Ovary (tissue), 9 donors: ENCODE results near the gene LTBR. TPM values are rescaled to one million over a fixed set of nuclear protein-coding genes. Genes with fewer than 3 reads are reported as not detected.
"Not testable (repeated sequence)": the region's sequence is repeated elsewhere in the genome, so short reads cannot be mapped to it uniquely, and the experiment has no call there.

Experiments
- DNase-seq, 5 donors: peaks; one replicate each; pipeline ENCODE4 v3.0.0-alpha.2; 2019 to 2020
- H3K27ac ChIP-seq, 2 donors: fragments of 200-600 bp; one replicate each; pipeline versions ENCODE4 v1.5.1 to v1.8.0; 2019 to 2022
- H3K27me3 ChIP-seq: fragments of 200-600 bp; one replicate; pipeline ENCODE4 v1.8.0; 2022
- H3K36me3 ChIP-seq: fragments of 200-600 bp; sonication (generic); one replicate; pipeline ENCODE4 v1.5.1; 2019
- H3K4me1 ChIP-seq: one replicate; pipeline ENCODE4 v1.8.1; 2013; ENCODE audit warnings: mild to moderate bottlenecking, moderate library complexity; ENCODE audit not compliant: insufficient read depth
- H3K4me3 ChIP-seq: fragments of 200-600 bp; sonication (generic); one replicate; pipeline ENCODE4 v1.5.1; 2017
- H3K9me3 ChIP-seq, 2 donors: fragments of 200-600 bp in 1 of 2; sonication (generic) in 1 of 2; one replicate each; pipeline versions ENCODE4 v1.5.1 to v1.8.1; 2013 to 2019; ENCODE audit warnings: mild to moderate bottlenecking in 1 of 2, moderate library complexity in 1 of 2
- EP300 ChIP-seq: sonication (generic); formaldehyde crosslinking; IDR thresholded peaks from one replicate; pipeline ENCODE4 v1.6.1; 2017; ENCODE audit warnings: antibody characterized with exemption
- POLR2A ChIP-seq: fragments of 450-650 bp; IDR thresholded peaks from one replicate; pipeline ENCODE4 v1.6.1; 2017; ENCODE audit warnings: antibody characterized with exemption, mild to moderate bottlenecking, moderate library complexity
- WGBS, 3 donors: extraction: QIAGEN DNeasy Blood & Tissue Kit in 1 of 3; methylation state at CpG; one replicate each; pipeline versions ENCODE4 v1.1.5 to v1.1.7; 2013 to 2017; 5-methylcytosine and 5-hydroxymethylcytosine counted together
- intact Hi-C, 4 donors: fragments of 100-400 bp; cut with DNase I; formaldehyde crosslinking; loops; one replicate each; pipeline versions ENCODE4 v1.11.0 to v1.15.1; 2022 to 2023
- polyA plus RNA-seq, 2 donors: library from polyadenylated mRNA; stranded (reverse); fragments of 200-250 nt in 1 of 2; fragments of 350-450 nt in 1 of 2; fragmentation: Illumina TruSeq in 1 of 2; extraction: RNeasy Lipid Tissue Mini Kit (QIAGEN cat#74804) in 1 of 2; gene quantifications; one replicate each; pipeline ENCODE4 v1.2.3, GENCODE V29; 2013 to 2014
- total RNA-seq, 7 donors: library from RNA; depleted of rRNA in 2 of 7; stranded (reverse); fragments of >200 nt in 2 of 7; fragmentation: NEBNext Ultra II Directional in 3 of 7; extraction: Animal tissue kit (Norgen Biotek cat#: 25700) in 3 of 7; gene quantifications; one replicate each; pipeline versions ENCODE4 v1.1.0 to v1.2.4, GENCODE V29; 2016 to 2023
- TF ChIP-seq, protein P1 (sequence below), 3 donors: fragments of 450-650 bp in 2 of 3; fragments of 200-600 bp in 1 of 3; IDR thresholded peaks; one replicate each; pipeline versions ENCODE4 v1.5.1 to v1.8.0; 2016 to 2022; ENCODE audit warnings: antibody characterized with exemption in 3 of 3, mild to moderate bottlenecking in 1 of 3
- donor health status: DM: no; HTN: no; CAD: no; lungs with moderate emphysema.
- donor health status: DM: no; HTN: no; CAD: no.
- donor health status: Bipolar disorder and iron deficiency.
- donor health status: DM: yes; HTN: yes; CAD: no.
- donor health status: DM: no; HTN: no; CAD: no.
- donor health status: DM: yes; HTN: yes; CAD: no.

LTBR gene
- total and polyA plus RNA-seq, 9 donors = 21.9 to 131 (median 75.3) TPM

DNA sequence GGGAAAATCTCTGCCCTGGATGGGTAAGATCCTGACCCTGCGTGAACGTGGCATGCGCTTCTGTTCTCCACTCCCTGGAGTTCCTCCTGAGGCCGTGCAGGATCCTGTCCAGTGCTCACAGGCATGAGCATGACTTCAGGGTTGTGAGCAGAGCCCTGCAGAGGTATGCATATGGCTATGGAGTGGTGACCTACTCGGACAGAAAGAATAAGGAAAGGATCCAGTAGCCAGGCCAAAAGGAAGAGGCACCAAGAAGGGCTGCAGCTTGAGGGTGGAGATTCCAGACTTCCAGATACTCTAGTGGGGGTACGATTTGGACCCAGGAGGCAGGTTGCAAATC, 40.0 kb downstream of the LTBR start:
- intact Hi-C loops = loop anchor here (5.0 kb wide), 4 partner anchors 38 to 113 kb away; partner anchors contain the start of gene GAPDH (in 1 of the 4)
- TF ChIP-seq EP300 (no peak), POLR2A (no peak)
- TF ChIP-seq, protein P1, sequence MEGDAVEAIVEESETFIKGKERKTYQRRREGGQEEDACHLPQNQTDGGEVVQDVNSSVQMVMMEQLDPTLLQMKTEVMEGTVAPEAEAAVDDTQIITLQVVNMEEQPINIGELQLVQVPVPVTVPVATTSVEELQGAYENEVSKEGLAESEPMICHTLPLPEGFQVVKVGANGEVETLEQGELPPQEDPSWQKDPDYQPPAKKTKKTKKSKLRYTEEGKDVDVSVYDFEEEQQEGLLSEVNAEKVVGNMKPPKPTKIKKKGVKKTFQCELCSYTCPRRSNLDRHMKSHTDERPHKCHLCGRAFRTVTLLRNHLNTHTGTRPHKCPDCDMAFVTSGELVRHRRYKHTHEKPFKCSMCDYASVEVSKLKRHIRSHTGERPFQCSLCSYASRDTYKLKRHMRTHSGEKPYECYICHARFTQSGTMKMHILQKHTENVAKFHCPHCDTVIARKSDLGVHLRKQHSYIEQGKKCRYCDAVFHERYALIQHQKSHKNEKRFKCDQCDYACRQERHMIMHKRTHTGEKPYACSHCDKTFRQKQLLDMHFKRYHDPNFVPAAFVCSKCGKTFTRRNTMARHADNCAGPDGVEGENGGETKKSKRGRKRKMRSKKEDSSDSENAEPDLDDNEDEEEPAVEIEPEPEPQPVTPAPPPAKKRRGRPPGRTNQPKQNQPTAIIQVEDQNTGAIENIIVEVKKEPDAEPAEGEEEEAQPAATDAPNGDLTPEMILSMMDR (IDR thresholded peaks at IDR 0.05) = no peak
- Histone ChIP-seq H3K36me3 (no peaks in the 10 kb centered on the region), H3K27me3 (no peaks in the 10 kb centered on the region), H3K27ac (no peak overlapping the region), H3K4me1 (peaks cover 3% of the 10 kb centered on the region), H3K4me3 (no peak overlapping the region), H3K9me3 (no peaks in the 10 kb centered on the region)
- DNase-seq = no peak
- 48 to 56% (median 49%) methylated on average over 6 of the region's 6 CpGs for WGBS, 3 donors

- intact Hi-C loops = loop anchor here (5.0 kb wide), 4 partner anchors 37 to 112 kb away; partner anchors contain the start of gene GAPDH (in 1 of the 4)
- Histone ChIP-seq H3K27me3 (no peaks in the 10 kb centered on the region), H3K4me1 (peaks cover 1% of the 10 kb centered on the region), H3K27ac (no peak overlapping the region), H3K36me3 (no peaks in the 10 kb centered on the region), H3K4me3 (no peak overlapping the region), H3K9me3 (no peaks in the 10 kb centered on the region)
- 84 to 86% (median 86%) methylated on average over 8 of the region's 8 CpGs for WGBS, 3 donors
- no peak for DNase-seq
- TF ChIP-seq, protein P1 (IDR thresholded peaks at IDR 0.05) = no peak
- TF ChIP-seq POLR2A (no peak), EP300 (no peak)
Observed at GRCh38 chr12:6424866-6425265, 40.9 kb downstream of the LTBR start.

DNA sequence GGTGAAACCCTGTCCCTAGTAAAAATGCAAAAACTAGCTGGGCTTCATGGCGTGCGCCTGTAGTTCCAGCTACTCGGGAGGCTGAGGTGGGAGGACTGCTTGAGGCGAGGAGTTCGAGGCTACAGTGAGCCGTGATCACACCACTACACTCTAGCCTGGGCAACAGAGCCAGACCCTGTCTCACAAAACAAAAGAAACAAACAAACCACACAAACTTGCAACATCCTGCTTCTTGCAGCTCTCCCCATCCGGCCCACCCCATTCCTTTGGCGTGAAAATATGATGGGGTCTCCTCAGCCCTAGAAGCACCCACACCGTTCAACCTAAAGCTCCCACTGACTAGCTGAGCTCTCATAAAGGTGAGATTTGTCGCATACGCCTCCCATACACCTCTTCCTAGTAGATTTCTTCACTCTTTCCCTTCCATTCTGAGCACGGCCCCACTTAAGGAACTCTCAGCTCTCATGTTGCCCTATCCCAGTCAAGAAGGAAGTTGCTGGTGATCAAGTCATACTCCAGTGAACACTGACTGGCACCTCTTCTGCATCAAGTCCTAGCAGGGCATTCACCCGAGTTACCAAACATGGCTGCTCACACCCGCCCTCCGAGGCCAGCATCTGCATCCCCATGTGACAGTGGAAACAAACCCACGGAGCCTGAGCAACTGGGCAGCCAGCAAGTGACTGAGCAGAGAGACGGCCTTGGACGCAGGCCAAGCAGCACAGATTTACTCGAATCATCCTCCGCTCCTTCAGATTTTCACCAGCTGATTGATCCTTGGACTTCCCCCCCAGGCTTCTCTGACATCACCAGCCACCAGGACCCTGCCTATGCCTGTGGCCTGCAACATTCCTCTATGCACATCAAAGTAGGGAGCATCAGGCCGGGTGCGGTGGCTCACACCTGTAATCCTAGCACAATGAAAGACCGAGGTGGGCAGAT, 41.9 kb downstream of the LTBR start:
- Histone ChIP-seq H3K27ac (no peak overlapping the region), H3K9me3 (no peaks in the 10 kb centered on the region), H3K27me3 (no peaks in the 10 kb centered on the region), H3K4me3 (no peak overlapping the region), H3K36me3 (no peaks in the 10 kb centered on the region), H3K4me1 (peaks cover 6% of the 10 kb centered on the region)
- 75 to 80% (median 77%) methylated on average over 23 of the region's 23 CpGs for WGBS, 3 donors
- TF ChIP-seq EP300 (no peak), POLR2A (no peak)
- TF ChIP-seq, protein P1 (IDR thresholded peaks at IDR 0.05) = no peak
- intact Hi-C loops = no loop called here
- DNase-seq = peak in 1 of 5 donors; percentile 42

DNA sequence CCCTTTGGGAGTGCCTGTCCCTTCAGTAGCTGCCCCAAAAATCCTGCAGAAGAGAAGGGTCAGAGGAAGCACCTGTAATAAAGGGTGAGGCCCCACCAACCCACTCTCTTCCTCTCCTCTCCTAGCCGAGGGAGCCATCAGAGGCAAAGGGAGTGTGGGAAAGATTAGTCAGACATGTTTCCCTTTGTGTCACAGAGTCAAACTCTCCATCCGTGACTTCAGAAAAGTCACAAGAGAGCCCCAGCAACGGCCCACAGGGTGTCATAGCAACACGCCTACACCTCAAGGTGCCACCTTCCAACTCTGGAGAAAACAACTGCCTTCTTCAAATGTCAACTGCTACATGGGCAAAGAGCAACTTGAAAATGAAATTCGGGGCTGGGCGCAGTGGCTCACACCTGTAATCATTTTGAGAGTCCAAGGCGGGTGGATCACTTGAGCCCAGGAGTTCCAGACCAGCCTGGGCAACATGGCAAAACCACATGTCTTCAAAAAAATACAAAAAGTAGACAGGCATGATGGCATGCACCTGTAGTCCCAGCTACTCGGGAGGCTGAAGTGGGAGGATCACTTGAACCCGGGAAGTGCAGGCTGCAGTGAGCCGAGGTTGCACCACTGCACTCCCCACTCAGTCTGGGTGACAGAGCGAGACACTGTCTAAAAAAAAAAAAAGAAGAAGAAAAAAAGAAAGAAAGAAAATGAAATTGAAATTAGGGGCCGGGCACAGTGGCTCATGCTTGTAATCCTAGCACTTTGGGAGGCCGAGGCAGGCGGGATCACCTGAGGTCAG, 43.1 kb downstream of the LTBR start:
- TF ChIP-seq, protein P1 (IDR thresholded peaks at IDR 0.05) = no peak
- TF ChIP-seq POLR2A (no peak), EP300 (no peak)
- peak in 1 of 5 donors; percentile 19 for DNase-seq
- Histone ChIP-seq H3K4me3 (no peak overlapping the region), H3K27me3 (no peaks in the 10 kb centered on the region), H3K36me3 (no peaks in the 10 kb centered on the region), H3K4me1 (peaks cover 6% of the 10 kb centered on the region), H3K9me3 (no peaks in the 10 kb centered on the region), H3K27ac (no peak overlapping the region)
- intact Hi-C loops = no loop called here
- WGBS, 3 donors = 81 to 82% (median 81%) methylated on average over 14 of the region's 14 CpGs

- H3K4me1 ChIP-seq, H3K4me3 ChIP-seq, intact Hi-C loops, H3K27ac ChIP-seq, H3K36me3 ChIP-seq, H3K9me3 ChIP-seq, H3K27me3 ChIP-seq: not testable (repeated sequence)
- WGBS, 3 donors = 94 to 96% (median 95%) methylated on average over 10 of the region's 10 CpGs
- DNase-seq = peak in 1 of 5 donors; percentile 15
Observed at GRCh38 chr12:6427796-6428195, 43.8 kb downstream of the LTBR start.
